Ecto neural progenitor cell (in vitro differentiated cells): ENCODE data around the gene UMAD1.
"Not testable (repeated sequence)": the region's sequence is repeated elsewhere in the genome, so short reads cannot be mapped to it uniquely, and the experiment has no call there.

Source experiments
- DNase-seq: peaks from one replicate; pipeline ENCODE4 v3.0.0-alpha.2; 2018; ENCODE audit warnings: low spot score

Gene UMAD1

DNA sequence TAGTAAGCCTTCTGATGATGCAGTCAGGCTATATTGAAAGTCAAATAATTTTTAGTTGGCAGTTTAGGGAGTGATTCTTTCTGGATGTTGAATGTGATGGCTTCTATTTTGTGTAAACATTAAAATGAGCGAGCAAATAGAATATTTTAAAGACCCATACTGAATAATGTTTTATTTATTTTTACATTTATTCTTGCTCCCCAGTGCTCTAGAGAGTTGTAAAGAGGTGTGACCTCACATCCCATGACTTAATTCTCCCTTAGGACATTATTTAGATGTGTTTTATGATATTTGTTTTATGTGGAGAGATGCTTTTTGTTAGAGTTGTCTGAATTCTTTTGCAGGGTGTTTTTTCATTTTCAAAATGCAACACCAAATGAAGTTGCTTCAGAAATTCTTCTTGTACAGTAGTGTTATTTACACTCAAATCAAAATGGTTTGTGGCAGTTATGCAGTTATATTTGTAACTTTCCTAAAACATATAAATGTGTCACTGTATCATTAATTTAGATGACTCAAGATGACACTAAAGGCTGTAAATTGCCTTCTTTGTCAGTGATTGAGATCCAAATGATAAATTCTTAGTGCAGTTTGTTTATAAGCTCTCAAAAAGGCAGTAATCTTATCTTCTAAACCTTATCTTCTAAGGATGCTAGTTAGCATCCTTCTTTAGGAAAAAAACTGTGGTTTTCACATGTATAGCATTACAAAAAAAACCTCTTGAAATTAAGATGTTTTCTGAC, 12.4 kb downstream of the UMAD1 start:
- DNase-seq = no peak

DNA sequence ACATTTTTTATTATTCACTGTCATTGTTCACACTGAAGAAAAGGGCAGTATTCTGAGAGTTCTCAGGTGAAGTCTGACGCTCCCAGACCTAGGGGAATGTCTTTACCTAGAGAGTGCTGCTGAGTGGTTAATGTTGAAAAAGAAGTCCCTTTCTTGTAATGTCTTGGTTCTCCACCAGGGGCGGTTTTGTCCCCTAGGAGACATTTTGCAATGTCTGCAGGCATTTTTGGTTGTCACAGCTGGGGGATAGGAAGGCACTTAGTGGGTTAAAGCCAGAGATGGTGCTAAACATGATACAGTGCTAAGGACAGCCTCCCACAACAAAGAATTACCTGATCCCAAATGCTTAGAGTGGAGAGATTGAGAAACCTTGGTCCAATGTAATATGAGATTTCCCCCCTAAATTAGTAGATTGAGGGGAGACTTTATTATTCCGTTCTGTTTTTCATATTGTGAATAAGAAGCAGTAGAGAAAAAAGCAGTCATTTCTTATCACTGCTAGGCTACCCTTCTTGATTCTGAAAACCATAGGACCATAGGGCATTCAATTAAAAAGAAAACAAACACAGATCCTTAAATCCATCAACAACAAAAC, 13.1 kb downstream of the UMAD1 start:
- peak; percentile 68 for DNase-seq

DNA sequence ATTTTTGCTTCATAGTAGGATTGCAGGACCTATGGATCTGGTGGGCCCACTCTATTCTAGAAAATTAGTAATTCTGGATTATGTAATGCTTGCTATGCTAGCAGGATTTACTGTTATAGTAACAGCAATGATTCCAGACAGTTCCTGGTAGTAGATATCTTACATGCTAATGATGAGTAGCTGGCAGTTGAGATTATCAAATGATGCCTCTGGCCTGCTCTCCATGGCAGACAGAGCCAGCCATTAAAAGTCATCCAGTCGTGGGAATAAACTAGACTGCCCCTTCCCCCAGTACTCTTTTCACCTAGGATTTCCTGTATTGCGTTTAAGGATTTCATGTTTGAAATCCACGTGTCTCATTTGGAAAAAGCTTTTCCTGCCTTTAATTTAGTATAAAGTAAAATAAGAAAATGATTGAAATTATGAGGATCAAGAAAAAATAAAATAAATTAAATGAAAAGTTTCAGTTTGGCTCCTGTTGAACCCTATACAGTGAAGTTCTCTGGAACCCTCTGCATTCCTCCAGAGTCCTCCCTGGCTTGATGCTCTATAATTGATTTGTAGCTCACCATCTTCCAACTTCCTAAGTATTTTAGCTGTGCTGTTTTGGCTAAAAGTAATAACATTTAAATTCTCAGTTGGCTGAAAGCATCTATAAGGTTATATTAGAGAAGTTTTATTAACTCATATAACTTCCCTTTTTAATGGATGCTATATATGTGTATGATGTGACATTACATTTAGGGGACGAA, 14.6 kb downstream of the UMAD1 start:
- DNase-seq = no peak

DNA sequence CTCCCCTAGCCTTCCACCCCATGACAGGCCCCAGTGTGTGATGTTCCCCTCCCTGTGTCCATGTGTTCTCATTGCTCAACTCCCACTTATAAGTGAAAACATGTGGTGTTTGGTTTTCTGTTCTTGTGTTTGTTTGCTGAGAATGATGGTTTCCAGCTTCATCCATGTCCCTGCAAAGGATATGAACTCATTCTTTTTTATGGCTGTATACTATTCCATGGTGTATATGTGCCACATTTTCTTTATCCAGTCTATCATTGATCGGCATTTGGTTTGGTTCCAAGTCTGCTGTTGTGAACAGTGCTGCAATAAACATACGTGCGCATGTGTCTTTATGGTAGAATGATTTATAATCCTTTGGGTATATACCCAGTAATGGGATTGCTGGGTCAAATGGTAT, 15.9 kb downstream of the UMAD1 start:
- not testable (repeated sequence) for DNase-seq

DNA sequence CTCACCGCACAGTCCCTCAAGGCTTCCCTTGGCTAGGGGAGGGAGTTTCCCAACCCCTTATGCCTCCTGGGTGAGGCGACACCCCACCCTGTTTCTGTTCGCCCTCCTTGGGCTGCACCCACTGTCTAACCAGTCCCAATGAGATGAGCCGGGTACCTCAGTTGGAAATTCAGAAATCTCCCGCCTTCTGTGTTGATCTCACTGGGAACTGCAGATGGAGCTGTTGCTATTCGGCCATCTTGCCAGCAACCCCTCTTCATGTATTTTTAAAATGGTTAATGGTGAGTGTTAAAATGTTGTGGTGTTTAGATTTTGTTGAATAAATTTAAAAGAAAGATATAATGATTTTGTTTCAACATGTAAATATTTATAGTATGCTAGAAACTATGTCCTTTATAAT, 22.0 kb downstream of the UMAD1 start:
- DNase-seq = peak; percentile 52

DNA sequence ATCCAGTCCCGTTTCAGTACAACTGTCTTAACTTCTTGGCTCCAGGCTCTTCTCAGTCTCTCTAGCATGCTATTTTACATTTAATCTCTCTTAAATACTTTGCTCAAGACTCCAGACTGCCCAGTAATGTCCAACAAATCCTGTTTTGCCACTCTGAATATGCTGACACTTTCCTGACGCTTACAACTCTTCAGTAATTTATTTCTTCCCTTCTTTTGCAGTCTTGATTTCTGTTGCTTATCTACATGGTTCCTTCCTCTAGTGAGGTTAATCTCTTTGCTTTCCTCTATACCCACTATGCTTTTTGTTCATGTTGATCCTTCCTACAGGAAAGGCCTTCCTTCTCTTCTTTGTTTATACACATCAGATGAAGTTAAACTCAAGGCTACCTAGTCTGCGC, 23.7 kb downstream of the UMAD1 start:
- no peak for DNase-seq

DNA sequence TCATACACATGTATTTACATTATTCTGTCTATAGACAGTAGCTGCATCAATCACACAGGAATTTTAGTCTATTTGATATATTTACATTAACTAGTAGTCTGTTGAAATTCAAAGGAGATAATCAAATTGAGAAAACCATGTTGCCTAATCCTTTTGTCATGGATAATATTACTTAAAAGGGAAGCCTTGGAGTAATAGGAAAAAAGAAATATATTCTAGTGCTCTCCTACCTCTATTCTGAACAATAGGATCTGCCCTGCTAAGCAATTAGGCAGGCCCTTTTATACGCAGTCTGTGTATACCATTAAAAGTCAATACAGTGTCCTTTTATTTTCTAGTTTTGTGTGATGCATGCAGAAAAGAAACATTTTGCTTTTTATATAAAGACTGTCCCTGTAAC, 24.5 kb downstream of the UMAD1 start:
- DNase-seq = no peak

DNA sequence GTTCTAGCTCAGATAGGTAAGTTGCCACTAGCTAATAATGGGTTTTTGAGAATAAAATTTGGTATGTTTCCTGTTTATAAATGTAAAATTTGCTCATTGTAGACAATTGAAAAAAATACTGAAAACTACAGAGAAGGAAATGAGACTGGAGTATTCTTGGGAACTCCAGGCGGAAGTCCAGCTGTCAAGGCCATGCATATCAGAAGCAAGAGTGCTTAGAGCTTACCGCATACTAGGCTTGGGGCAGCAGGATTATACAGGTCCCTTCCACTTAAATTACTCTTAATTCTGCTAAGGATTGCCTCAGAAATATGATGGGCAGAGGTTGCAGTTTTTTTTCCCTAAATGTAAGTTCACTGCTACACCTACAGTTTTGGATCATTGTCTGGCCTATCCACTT, 26.6 kb downstream of the UMAD1 start:
- DNase-seq = no peak

DNA sequence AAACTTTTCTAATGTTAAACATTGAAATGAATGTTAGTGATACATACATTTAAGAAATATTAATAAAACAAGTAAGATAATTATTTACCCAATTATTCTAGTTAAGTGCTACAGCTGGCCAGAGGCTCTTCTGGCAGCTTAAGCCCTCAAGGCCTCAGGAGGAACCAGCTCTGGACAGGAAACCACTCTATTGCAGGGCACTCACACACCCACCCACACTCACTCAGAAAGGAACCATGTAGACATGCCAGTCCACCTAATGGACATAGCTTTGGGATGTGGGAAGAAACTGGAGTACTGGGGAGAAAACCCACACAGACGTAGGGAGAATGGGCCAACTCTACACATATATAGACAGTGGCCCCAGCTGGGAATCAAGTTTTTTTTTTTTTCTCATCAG, 28.2 kb downstream of the UMAD1 start:
- no peak for DNase-seq

DNA sequence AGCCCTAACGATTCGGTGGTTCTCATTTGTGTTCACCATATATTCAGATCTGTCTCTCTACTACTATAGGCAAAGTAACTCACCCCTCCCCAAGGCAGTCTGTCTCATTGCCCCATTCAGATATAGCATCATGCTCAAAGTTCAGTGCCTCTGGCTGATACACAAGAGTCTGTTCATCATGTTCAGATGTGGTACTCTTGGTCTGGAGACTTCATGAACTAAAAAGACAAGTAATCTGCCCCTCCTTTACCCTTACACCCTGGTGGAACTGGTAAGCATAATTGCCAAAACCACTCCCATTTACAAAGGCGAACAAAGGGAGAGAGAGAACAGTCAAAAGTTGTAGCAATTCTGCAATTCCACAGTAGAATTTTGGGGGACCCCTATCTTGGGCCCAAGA, 29.9 kb downstream of the UMAD1 start:
- no peak for DNase-seq

DNA sequence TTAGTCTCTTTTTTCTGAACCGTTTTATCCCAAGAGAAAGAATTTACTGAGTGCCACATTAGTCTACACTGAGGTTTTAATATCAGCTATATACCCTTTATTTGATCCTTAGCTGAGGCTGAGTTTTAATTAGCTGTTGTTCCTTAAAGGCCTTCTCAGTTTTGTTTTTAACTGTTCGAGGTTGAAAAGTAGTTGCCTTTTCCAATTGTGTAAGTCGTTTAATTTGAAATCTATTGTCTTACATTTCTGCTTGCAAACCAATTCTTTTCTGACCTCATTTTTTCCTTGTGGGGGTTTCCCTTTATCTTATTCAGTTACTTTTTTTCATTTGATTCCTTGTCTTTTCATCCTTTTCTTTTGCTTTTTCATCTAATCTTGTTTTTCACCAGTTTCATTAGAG, 30.8 kb downstream of the UMAD1 start:
- DNase-seq = no peak

DNA sequence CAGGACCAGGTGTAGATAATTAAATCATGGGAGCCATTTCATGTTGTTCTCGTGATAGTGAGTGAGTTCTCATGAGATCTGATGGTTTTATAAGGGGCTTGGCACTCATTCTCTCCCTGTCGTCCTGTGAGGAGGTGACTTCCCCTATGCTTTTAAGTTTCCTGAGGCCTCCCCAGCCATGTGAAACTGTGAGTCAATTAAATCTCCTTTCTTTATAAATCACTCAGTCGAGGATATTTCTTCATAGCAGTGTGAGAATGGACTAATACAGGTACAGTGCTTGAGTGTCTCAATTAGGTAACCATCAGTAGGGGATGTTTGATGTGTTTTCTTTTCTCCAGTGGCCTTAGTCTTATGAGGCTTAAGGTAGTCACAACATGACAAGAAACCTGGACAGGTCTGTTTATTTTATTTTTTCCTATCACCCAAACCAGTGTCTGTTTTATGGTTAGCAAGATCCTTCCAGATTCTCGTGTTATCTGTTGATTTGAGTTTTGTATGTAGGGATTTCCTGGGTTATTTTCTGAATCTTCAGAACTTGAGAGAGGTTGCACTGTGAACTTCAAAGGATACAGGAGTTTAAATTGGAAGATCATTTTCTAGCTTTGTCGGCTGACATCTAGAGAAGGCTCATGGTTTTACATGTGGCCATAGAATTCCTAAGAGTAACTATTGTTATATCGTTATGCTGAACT, 32.1 kb downstream of the UMAD1 start:
- no peak for DNase-seq

DNA sequence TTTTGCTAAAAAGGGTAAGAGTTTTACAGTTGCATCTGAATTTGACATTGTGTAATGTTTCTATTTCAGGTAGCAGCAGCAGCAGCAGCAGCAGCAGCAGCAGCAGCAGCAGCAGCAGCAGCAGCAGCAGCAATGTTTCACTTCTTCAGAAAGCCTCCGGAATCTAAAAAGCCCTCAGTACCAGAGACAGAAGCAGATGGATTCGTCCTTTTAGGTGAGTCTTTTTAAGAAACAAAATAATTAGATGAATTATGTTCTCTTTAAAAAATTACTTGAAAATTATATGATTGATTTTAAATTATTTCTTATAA, 32.6 kb downstream of the UMAD1 start:
- DNase-seq = no peak

DNA sequence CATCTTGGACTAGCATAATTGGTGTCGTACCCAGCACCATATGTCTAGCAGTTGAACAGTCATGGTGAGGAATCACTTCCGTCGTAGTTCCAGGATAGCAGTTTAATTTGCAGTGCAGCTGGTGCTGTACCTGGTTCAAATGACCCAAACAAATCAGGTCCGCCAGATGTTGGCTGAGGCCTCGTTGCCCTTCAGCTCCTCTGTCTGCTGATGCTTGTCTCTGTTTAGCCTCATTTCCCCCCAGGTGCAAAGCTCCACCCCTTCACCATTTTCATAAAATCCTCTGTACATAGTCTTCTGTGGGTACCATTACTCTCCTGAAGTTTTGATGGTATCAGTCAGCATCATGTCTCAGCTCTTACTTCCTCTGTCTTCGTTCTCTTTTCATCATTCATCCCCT, 35.1 kb downstream of the UMAD1 start:
- DNase-seq = no peak

DNA sequence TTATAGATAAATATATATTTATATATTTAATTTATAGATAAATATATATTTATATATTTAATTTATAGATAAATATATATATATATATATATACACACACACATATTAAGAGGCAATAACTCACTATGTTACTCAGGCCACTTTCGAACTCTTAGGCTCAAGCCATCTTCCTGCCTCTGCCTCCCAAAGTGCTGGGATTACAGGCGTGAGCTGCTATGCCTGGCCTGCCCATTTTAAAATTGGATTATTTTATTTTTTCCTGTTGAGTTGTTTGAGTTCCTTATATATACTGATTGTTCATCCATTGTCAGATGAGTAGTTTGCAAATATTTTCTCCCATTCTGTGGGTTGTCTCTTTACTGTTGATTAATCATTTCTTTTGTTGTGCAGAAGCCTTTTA, 39.1 kb downstream of the UMAD1 start:
- DNase-seq = not testable (repeated sequence)

DNA sequence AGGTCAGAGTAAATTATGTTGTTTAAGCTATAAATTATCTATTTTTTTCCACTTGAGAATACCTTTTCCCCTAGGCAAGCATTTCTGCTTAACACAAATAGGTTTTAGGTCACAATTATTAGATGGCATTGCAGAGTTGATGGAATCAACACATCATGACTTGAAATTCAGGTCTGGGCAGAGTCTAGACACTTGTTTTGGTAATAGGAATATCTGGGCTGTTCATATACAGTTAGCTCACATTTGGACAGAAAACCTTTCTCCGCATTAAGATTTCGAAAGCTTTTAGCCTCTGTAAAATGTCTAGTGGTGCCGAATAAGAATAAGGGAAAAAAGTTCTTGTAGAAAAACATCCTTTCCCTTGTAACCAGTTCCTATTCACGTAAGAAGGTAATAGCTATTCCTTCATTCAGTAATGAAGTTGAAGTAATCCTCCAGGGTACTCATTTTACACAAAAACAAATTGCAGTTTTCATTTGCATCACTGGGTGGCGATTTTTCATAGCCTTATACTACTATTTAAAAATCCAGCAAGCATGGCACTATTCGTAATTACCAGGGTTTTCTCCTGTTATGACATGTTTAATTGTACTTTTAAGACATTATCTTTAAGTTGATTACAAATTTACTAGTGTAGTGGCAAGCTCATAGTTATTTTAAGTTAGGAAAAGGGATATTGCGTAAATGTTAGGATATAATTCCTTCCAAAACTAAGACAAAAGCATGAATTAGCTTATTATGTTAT, 40.8 kb downstream of the UMAD1 start:
- no peak for DNase-seq

DNA sequence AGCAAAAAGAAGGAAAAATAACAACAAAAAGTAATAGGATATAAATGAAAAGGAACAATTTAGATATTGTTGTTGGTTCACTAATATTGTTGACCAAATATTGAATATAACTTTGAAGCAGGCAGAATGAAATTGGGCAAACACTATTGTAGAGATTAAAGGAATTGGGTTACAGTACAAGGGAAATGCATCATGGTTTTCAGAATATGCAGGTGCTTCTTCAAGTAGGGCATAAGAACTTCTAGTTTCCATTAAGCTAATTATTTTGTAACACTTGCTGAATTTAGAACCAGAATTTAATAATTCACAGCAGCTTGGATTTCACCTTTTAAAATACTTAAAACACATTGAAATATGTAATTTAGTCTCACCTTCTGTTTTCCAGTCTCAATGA, 41.4 kb downstream of the UMAD1 start:
- DNase-seq = no peak

DNA sequence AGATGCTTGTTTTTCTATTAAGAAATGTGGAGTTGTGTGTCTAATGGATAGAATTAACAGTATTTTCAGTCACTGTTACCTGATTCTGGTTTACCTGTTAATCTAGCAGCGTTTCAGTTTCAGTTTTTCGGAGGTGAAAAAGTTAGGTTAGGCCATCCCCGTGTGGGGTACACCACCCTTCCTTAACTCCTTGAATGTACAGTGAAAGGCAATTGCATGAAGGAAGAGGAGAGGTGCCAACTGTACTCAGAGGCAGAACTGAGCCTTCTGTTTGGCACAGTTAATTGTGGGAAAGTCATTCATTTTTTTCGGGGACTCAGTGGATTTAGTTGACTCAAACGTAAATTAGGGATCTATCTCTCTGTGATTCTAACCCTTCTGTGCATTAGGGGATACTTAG, 42.3 kb downstream of the UMAD1 start:
- DNase-seq = no peak

DNA sequence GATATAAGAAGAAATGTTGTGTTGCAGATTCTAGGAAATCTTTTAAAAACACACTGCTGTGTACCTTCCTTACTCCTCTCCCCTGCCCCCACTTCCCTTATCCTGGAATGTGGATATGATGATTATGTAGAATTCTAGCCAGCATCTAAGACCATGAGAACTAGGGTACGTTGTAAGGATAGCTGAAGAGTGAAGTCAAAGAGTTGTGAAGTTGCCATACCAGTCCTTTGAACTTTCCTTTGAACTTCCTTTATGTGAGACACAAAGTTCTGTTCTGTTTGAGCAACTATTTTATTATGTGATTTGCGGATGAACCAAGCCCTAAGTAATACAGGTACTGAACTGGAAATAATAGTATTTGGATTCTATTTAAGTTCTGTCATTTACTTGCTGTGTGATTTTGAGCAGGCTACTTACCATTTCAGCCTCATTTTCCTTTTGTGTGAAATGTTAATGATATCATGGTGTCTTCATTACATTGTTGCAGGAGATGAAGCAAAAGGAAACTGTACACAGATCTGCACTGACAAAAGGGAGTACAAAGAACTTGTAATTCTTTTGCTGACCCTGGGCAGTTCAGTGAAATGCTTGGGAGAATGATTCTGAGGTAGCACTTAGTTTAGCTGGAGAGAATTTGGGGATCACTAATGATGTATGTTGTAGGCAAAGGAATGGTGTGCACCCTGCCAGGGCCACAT, 46.4 kb downstream of the UMAD1 start:
- no peak for DNase-seq

DNA sequence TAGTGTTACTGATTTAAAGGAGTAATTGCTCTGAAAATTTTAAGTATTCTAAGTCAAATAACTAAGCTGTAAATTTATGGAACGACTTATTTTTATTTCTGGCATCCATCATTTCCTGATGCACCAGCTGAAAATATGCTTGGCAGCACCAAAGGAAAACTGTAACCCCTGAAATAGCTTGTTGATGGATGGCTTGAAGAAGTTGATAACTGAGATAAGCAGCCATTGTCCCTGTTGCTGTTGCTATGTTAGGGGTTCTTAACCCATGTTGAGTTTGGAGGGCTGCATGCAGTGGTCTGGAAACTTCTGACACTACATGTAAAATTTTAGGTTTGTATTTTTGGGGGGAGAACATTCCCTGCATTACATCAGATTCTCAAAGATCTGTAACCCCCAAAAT, 47.2 kb downstream of the UMAD1 start:
- DNase-seq = no peak

DNA sequence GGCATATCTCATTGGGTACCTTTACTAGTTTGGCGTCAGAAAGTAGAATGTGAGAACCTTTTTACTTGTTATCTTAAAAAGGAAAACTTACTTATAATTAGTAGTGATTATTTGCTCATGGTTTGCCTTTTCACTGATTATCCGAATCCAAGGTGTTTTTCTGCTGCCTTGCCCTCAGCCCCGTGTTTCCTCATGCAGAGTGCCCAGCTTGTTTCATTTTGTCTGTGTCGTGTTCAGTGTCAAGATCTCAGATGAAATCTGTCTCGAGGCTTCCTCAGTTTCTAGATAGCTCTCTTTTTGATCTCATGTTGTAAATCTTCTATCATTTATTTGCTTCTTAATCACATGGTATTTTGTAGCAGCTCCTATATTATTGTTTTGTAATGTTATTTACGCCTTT, 47.8 kb downstream of the UMAD1 start:
- no peak for DNase-seq

DNA sequence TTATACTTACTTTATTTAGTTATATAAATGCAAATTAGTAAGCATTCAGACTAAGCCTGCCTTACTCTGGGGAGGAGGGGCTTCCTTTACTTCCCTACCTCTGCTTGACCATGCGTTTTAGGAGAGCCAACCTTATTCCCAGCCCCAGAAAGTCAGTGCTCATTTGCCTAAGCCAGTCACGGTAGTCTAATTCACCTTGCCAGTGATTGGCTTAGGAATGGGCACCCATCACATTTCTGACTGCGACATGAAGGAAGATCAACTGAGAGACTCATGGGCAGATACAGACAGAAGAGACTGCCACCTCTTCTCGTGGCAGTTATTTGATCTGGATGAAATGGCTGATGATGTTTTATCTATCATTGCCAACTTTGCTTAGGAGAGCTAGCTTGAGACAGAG, 48.4 kb downstream of the UMAD1 start:
- no peak for DNase-seq
